Measurements from ENCODE around the gene DNAL4.

DNA sequence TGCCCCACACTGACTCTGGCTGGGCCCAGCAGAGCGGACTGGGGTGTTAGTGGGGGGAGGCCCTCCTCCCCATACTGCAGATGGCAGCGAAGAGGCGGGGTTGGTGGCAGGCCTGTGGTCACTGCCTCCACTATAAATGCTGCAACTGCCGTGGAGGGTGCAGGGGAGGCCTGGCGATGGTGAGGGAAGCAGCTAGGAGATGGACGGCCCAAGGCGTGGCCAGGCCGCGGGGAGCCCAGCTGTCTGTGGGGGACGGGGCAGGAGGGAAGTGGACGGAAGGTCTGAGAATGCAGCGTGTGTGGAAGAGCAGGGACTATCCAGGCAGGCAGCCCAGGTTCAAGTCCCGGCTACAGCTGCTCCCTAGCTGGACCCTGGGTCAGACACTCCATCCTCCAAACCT is 18.3 kb downstream of the DNAL4 start:
- TF ChIP-seq, protein P1, sequence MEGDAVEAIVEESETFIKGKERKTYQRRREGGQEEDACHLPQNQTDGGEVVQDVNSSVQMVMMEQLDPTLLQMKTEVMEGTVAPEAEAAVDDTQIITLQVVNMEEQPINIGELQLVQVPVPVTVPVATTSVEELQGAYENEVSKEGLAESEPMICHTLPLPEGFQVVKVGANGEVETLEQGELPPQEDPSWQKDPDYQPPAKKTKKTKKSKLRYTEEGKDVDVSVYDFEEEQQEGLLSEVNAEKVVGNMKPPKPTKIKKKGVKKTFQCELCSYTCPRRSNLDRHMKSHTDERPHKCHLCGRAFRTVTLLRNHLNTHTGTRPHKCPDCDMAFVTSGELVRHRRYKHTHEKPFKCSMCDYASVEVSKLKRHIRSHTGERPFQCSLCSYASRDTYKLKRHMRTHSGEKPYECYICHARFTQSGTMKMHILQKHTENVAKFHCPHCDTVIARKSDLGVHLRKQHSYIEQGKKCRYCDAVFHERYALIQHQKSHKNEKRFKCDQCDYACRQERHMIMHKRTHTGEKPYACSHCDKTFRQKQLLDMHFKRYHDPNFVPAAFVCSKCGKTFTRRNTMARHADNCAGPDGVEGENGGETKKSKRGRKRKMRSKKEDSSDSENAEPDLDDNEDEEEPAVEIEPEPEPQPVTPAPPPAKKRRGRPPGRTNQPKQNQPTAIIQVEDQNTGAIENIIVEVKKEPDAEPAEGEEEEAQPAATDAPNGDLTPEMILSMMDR (IDR thresholded peaks at IDR 0.05), result no peak
- TF ChIP-seq POLR2A (IDR thresholded peaks at IDR 0.05), result no peak
